Lower leg skin (tissue), 4 donors: ENCODE measurements around the gene PPAT. TPM values are rescaled to one million over a fixed set of nuclear protein-coding genes. Genes with fewer than 3 reads are reported as not detected.

Experiments
- DNase-seq, 2 donors: peaks; one replicate each; pipeline ENCODE4 v3.0.0-alpha.2; 2019; ENCODE audit warnings: low spot score in 2 of 2
- H3K4me3 ChIP-seq: fragments of 200-600 bp; sonication (generic); 2 replicates; pipeline ENCODE4 v1.5.1; 2017; ENCODE audit warnings: mild to moderate bottlenecking, low read depth; ENCODE audit not compliant: poor library complexity, severe bottlenecking
- POLR2A ChIP-seq, 2 donors: fragments of 450-650 bp; IDR thresholded peaks; one replicate each; pipeline ENCODE4 v1.6.1; 2016 to 2017; ENCODE audit warnings: antibody characterized with exemption in 2 of 2, mild to moderate bottlenecking in 1 of 2, moderate library complexity in 1 of 2
- WGBS, 2 donors: methylation state at CpG; one replicate each; pipeline ENCODE4 v1.1.5; 2018; 5-methylcytosine and 5-hydroxymethylcytosine counted together
- intact Hi-C: fragments of 100-400 bp; cut with DNase I; formaldehyde crosslinking; loops from one replicate; pipeline ENCODE4 v1.15.0; 2023; ENCODE audit warnings: low total_unique reads
- total RNA-seq, 4 donors: library from RNA; depleted of rRNA; stranded (reverse); fragments of >200 nt; gene quantifications; one replicate each; pipeline ENCODE4 v1.1.0, GENCODE V29; 2016
- TF ChIP-seq, protein P1 (sequence below), 3 donors: fragments of 450-650 bp; IDR thresholded peaks; one replicate each; pipeline ENCODE4 v1.5.1; 2016; ENCODE audit warnings: antibody characterized with exemption in 3 of 3, mild to moderate bottlenecking in 3 of 3, moderate library complexity in 2 of 3

The PPAT gene
- 1 to 10 TPM; 4.0 to 6.0 (median 4.8) TPM for total RNA-seq

DNA sequence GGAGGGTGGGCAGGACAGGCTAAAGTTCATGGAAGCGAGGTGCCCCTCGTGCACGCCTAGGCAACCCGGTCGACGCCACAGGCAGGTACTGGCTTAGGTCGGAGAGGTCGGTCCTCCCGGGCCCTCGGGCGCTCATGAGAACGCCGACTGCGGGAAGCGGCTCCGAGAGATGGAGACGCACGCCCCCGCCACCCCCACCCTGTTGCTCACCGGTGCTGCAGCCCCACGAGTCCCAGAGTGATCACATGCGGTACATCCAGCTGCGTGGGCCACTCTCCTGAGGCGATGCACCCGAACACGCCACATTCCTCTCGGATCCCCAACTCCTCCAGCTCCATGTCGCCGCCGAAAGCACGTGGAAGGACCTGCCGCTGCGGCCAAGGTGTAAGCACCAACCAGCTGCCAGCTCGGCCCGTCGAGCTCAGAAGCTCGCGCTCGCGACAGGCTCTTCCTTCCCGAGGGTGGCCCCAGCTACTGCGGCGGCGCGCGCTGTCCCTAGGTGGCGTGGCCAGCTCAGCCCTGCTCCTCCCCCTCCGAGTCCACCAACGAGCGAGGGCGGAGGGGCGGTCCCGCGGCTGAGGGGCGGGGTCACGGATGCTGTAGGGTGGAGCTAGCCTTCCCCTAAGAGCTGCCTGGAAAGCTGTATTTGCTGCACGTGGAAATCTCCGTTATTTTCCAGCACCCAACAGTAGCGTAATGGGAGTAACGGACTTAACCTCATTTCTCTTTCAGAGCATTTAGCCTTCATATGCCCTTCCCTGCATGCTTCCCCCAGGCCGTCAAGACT lies at the start of gene PPAT:
Gene PPAT, minus strand, starts transcription at position 476 of the 787 bp plus-strand sequence. Its CDS starts 138 bp downstream, at position 338.
- peak within 1 kb of the TSS; percentile 67 for H3K4me3 ChIP-seq
- peak; percentile 97 to 99 for DNase-seq
- TF ChIP-seq POLR2A (IDR thresholded peaks at IDR 0.05): no peak
- TF ChIP-seq, protein P1, sequence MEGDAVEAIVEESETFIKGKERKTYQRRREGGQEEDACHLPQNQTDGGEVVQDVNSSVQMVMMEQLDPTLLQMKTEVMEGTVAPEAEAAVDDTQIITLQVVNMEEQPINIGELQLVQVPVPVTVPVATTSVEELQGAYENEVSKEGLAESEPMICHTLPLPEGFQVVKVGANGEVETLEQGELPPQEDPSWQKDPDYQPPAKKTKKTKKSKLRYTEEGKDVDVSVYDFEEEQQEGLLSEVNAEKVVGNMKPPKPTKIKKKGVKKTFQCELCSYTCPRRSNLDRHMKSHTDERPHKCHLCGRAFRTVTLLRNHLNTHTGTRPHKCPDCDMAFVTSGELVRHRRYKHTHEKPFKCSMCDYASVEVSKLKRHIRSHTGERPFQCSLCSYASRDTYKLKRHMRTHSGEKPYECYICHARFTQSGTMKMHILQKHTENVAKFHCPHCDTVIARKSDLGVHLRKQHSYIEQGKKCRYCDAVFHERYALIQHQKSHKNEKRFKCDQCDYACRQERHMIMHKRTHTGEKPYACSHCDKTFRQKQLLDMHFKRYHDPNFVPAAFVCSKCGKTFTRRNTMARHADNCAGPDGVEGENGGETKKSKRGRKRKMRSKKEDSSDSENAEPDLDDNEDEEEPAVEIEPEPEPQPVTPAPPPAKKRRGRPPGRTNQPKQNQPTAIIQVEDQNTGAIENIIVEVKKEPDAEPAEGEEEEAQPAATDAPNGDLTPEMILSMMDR (IDR thresholded peaks at IDR 0.05): no peak
- intact Hi-C loops: no loop called here
- WGBS, 2 donors: 1% methylated on average over 40 of the region's 61 CpGs

DNA sequence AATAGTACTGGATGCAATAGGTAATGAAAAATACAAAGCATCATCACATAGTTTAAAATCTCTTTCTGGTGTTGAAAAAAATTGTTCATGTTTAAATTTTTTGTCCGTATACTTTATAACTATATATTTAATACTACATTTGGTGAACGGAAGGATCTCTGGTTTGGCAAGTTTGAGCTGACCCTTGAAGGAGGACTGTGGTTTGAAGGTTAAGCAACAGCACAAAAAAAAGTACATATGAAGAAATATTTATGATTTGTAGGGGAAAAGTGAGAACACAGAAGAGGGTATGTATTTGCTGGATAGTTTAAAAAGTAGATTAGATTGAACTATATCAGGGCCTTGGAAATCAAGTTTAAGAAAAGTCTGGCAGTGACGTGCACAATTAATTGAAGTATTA lies 45.3 kb upstream of the PPAT start:
- no peak overlapping the region for H3K4me3 ChIP-seq
- whole genome bisulfite sequencing, 2 donors: 82 to 91% methylated on average over 3 of the region's 3 CpGs
- DNase-seq: no peak
- TF ChIP-seq POLR2A (IDR thresholded peaks at IDR 0.05): no peak
- TF ChIP-seq, protein P1 (IDR thresholded peaks at IDR 0.05): no peak
- intact Hi-C loops: no loop called here

- no peak for DNase-seq
- 97 to 99% methylated on average over 5 of the region's 5 CpGs for WGBS, 2 donors
- TF ChIP-seq, protein P1 (IDR thresholded peaks at IDR 0.05): no peak
- TF ChIP-seq POLR2A (IDR thresholded peaks at IDR 0.05): no peak
- intact Hi-C loops: no loop called here
- H3K4me3 ChIP-seq: no peak overlapping the region
Observed at GRCh38 chr4:56477192-56477702, 41.8 kb upstream of the PPAT start.

GRCh38 chr4:56475917-56476316 lies 40.5 kb upstream of the PPAT start:
- no peak for DNase-seq
- intact Hi-C loops: no loop called here
- no peak for TF ChIP-seq POLR2A (IDR thresholded peaks at IDR 0.05)
- TF ChIP-seq, protein P1 (IDR thresholded peaks at IDR 0.05): no peak
- 88% methylated on average over 2 of the region's 2 CpGs for WGBS, 2 donors
- no peak overlapping the region for H3K4me3 ChIP-seq

- WGBS, 2 donors: 71 to 73% methylated on average over 6 of the region's 6 CpGs
- intact Hi-C loops: no loop called here
- TF ChIP-seq, protein P1 (IDR thresholded peaks at IDR 0.05): no peak
- no peak for TF ChIP-seq POLR2A (IDR thresholded peaks at IDR 0.05)
- H3K4me3 ChIP-seq: no peak overlapping the region
- DNase-seq: no peak
Observed at GRCh38 chr4:56469489-56470210, 34.2 kb upstream of the PPAT start.
